Gastroesophageal sphincter (tissue), 3 donors: ENCODE measurements around the gene POMGNT2.

Source experiments
- CTCF ChIP-seq, 4 experiments: fragments of 200-600 bp in 2 of 4; fragments of 450-650 bp in 2 of 4; sonication (generic) in 1 of 4; IDR thresholded peaks; one replicate each; pipeline ENCODE4 v1.5.1; 2017 to 2019; ENCODE audit warnings: antibody characterized with exemption in 4 of 4, mild to moderate bottlenecking in 2 of 4, moderate library complexity in 2 of 4
- EP300 ChIP-seq: sonication (generic); formaldehyde crosslinking; IDR thresholded peaks from one replicate; pipeline ENCODE4 v1.6.1; 2017; ENCODE audit warnings: antibody characterized with exemption, mild to moderate bottlenecking
- POLR2A ChIP-seq, 2 donors: fragments of 450-650 bp; IDR thresholded peaks; one replicate each; pipeline ENCODE4 v1.6.1; 2017; ENCODE audit warnings: antibody characterized with exemption in 2 of 2, mild to moderate bottlenecking in 2 of 2, moderate library complexity in 1 of 2
- POLR2AphosphoS5 ChIP-seq: sonication (generic); formaldehyde crosslinking; IDR thresholded peaks from one replicate; pipeline ENCODE4 v1.6.1; 2017; ENCODE audit warnings: antibody characterized with exemption

GRCh38 chr3:43074901-43075689 lies 30.8 kb downstream of the POMGNT2 start:
- TF ChIP-seq CTCF (IDR thresholded peaks at IDR 0.05) (no peak), POLR2A (IDR thresholded peaks at IDR 0.05) (no peak), POLR2AphosphoS5 (no peak), EP300 (no peak)
